Measurements from ENCODE around the gene PPP1R37.

Gene PPP1R37

DNA sequence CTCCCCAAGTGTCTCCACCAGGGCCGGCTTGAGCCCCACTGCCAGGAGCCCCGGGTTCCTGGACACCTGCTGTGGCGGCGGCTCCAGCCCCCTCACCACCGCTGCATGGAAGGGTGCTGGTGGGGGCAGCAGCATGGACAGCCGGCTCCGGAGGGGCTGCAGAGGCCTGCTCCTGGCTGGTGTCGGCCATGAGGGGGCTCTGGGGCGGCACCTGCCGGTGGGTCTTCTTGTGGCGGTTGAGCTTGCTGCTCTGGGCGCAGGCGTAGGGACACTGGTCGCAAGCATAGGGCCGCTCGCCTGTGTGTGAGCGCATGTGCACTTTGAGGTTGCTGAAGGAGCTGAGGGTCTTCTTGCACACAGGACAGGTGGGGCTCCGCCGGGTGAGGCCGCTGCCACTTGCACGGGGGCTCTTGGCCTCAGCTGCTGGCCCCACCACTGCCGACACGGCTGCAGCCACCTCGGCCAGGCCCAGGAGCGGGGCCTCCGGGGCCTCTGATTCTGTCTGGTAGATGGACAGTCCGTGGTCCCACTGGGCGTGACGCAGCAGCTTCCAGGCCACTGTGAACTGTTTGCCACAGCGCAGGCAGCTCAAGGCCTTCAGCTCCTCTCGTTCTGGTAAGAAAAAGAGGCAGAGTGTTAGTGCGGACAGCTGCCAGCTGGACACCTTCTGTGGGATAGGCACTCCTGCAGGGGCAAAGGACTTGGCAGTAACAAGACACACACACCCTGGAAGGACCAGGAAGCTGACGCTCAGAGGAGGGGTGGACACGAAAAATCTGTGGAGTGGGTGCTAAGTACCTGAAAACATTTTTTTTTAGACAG, 20.8 kb upstream of the PPP1R37 start:
- DNase-seq = no peak

DNA sequence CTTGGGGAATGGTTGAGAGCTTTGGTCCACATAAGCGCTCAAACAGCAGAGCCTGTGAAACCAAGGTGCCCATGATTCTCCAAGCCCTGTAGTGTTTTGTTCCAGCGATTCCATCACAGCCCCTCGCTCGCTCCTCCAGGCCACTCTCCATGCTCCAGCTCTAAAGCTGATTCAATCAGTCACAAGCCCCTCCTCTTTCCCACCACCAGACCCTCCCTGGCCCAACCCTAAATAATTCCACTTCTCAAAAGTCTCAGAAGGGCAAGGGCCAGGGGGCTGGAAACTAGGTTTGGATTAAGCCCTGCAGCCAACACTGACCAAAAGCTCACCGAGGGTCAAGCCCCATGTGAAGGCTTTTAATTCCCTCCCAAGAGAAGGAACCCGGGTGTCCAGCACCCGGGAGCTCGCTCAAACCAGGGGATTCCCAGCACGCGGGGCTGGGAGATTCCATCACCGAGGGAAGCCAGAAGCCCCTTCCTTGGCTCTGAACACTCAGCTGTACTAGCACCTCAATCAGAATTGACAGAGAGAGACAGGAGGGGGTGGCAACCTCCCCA, 18.2 kb upstream of the PPP1R37 start:
- DNase-seq = no peak

DNA sequence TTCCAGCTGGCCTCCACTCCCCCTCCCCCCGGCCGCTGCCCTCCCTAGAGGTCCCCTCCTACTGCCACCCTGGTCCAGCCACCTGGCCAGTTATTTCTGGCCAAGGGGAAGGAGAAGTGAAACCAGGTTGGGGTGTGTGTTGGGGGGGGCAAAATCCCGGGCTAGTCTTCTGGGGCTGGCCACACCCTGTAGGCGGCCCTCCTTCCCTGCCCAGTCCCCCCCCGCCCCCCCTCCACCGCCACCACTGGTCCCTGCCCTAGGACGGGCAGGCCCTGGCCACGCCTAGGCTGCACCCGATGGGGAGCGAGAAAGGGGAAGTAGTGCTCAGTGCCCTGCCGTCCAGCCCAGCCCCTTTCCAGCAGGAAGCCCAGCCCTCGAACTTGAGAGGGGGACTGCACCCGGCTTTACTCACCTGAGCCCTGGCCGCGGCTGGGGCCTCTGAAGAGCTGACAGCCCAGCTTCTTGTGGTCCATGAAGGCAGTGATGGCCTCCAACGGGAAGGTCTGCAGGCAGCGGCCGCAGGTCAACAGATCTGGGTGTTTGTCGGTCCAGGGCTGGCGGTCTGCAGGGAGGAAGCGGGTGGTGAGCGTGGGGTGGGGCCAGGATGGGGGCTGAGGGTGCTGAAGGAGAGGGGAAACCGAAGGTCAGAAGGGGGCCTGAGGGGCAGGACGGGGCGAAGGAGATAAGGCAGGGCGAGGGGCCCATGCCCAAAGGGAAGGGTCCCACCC, 17.5 kb upstream of the PPP1R37 start:
- peak; percentile 76 for DNase-seq

DNA sequence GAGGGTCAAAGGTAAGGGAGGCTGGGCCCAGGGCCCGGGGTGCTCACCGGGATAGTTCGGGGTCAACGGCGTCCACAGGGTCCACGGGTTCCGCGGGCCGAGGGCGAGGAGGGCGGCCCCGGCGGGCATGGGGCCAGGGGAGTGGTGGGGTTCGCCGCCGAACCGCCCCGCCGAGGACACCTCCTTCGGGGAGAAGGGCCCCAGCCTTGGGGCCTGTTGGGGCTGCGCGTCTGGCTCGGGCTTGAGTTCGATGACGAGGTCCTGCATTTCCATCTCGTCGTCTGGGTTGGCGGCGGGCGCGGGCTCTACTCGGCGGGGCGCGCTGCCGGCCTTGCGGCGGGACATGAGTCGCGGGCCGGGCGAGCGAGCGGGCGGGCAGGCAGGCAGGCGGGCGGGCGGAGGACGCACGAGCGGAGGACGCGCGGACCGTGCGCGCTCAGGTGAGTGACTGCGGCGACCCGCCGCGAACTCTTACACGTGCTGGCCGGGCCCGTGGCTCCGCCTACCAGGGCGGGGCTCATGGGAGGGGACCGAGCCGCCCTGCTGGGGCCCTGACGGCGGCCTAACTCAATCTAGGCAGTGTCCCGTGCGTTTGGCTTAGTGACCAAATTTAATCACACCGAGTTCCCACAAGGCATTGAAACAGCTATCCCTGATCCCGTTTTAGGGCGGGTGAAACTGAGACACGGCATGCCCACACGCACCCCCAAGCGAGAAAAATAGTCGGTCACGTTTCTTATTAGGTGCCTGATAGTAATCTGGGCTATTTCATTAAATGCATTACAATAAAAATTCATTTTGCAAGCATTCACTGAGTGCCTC, 16.7 kb upstream of the PPP1R37 start, which contains the start of gene ZNF296:
Gene ZNF296, minus strand, starts transcription at position 450 of the 822 bp plus-strand sequence. Its CDS starts 105 bp downstream, at position 345.
- DNase-seq = peak; percentile 93

DNA sequence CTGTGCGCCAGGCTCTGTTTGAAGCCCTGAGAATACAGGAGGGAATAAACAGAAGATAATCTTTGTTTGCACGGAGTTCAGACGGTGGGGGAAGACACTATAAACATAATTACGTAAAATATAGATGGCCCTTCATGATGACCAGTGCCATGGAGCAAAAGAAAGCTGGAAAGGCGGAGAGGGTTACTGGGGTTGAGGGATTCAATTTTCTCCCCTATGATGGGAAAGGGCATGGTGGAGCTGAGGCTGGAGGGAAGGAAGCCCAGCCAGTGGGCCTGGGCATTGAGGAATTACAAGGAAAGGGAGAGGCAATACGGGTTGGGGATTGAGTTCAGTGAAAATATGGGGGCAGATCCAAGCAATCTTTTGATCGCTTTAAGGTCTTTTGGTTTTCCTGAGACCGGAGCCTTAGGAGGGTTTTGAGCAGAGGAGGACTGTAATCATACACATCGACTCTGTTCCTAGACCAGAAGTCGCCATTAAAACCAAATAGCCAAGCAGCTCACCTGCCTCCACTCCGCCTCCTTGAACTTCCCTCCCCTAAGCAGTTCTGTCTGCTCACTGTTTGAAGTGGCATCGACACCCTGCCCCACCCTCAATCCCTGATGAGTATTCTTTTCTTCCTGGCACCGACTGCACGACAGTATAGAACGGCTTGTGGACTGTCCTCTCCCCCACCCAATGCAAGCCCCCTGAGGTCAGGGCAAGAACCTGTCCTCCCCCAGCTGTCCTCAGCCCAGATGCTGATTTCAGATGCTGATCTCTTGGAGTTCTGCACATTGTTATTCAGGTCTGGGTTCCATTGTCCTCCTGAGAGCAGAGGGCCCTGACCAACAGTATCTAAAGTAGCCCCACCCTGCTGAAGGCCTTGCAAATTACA, 15.9 kb upstream of the PPP1R37 start:
- DNase-seq = no peak

DNA sequence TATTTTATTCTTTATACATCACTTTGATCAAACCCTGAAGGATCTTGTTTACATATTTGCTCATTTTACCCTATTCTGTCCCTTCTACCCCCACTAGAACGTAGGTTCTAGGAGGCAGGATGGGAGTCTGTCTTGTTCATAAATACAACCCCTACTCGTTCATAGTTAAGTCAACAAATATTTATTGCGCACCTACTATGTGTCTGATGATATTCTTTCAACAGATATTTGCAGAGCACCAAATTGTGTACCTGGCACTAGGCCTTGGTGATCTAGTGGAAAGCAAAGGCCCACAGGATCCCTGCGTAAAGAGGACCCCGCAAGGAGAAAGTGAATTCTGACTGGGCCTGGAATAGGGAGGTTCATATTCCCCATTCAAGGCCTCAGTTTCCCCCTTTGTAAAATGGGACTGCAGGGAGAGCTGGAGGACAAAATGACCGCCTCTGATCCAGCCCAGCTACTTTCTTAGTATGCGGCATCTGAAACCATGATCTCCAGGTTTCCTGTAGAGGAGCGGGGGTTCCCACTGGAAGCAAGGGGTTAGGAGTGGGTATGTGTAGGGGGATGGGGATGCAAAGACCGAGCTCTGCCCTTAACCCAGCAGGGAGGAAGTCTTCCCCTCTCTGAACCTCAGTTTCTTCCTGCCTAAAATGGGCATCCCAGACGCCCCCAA, 14.5 kb upstream of the PPP1R37 start:
- no peak for DNase-seq

DNA sequence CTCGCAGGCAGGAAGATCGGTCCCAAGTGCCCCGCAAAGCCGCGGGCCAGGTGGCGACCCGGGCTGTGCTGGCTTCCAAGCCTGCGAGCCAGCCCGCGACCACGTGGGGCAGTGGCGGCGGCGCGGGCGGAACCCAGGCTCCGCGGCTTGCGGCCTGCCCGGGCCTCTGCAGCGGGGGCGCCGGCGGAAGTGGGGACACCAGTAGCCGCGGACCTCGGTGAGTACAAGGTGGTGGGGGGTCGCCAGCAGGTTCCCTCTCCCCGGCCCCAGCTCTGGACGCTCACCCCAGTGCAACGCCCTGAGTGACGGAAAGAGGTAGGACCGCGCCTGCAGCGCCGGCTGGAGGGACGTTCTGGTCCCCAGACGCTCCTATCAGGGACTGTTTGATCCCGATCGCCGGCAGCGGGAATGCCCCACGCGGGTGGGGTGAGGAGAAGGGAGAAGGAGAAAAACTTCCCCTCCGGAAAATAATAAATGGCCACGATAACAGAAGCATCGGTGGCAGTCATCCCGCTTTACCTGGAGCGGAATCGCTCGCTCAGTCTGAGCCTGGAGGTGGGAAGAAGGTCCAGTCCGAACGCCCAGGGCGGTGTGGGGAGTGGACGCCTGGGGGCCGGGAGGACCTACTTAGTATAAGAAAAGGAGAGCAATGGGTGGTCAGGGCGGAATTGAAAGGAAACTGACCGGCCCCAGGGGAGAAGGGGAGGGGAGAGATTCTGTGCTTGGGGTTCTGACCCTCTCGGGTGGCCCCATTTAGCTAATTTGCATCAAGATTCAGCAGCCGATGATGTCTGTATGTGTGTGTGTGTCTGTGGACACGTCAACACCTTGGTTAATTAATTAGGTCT, 13.7 kb upstream of the PPP1R37 start, which contains the start of gene GEMIN7:
Gene GEMIN7, plus strand, starts transcription at position 198 of the 848 bp plus-strand sequence. CDS start 10,855 bp downstream, outside the sequence.
- DNase-seq = peak; percentile 93

DNA sequence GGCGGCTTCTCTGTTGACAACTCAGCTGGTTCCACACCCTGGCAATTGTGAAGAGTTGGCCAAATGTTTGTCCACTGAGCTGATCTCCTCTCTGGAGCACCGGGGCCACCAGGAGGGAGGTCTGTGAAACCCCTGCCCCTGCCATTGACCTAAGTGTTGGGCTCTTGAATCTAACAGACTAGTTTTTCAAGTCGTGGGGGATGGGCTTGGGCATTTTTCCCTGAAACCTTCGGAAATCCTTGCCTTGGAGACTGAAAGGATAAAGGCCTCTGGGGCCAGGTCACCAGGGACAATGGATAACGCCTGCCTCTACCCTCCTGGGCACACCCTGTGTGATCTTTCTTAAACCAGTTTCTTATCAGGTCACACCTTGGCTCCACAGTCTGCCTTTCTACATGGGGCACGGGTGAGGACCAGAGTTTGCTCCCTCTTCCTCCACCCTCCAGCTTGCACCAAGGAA, 13.0 kb upstream of the PPP1R37 start:
- DNase-seq = no peak

DNA sequence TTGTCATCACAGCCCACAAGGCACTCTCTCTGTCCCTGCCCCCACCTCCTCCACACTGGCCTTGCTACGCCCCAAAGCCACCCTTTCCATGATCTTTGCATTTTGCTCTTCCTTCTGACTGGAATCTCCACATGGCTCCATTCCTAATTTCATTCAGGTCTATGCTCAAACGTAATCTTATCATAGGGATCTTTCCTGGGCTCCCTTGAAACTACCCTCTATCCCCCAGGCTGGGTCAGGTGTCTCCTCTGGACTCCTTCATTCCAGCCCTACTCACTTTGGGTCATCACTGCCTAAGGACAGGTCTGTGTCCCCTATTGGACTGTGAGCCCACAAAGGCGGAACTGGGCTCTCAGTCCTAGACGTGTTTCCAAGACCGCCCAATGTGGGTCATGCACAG, 10.8 kb upstream of the PPP1R37 start:
- DNase-seq = no peak

DNA sequence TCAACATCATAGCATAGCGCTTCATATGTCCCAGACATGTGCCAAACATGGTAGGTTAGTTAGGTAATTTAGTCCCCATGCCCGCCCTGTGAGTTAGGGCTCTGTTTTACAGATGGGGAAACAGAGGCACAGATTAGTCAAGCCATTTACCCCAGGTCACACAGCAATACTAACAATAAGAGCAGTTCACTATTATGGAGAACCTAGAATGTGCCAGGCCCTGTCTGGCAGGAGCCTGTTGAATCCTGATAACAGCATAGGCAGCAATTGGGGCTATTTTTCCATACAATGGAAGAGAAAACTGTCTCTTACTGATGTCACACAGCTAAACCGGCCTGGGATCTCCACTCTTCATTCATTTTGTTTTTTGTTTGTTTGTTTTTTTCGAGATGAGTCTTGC, 6.5 kb upstream of the PPP1R37 start:
- no peak for DNase-seq

DNA sequence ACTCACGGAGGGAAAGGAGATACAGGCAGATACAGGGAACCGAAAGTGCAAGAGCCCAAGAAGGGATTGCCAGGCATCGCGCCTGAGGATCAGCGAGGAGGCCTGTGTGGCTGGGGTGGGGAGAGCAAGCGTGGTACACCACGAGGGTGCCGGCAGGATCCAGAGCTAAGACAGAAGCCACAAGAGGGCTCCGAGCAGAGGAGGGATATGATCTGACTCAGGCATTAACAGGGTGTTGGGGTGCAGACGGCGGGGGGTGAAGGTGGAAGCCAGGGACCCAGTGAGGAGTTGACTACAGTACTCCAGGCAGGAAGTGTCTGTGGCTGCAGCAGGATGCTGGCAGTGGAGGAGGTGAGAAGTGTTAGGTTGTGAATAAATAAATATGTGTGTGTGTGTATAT, 5.4 kb upstream of the PPP1R37 start:
- peak; percentile 74 for DNase-seq

DNA sequence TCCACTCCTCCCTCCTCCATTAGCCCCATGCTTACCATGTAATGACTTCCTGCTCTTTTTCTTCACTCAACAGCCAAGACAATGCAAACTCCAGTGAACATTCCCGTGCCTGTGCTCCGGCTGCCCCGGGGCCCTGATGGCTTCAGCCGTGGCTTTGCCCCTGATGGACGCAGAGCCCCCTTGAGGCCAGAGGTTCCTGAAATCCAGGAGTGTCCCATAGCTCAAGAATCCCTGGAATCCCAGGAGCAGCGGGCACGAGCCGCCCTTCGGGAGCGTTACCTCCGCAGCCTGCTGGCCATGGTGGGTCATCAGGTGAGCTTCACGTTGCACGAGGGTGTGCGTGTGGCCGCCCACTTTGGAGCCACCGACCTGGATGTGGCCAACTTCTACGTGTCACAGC, 2.9 kb upstream of the PPP1R37 start:
- DNase-seq = no peak

DNA sequence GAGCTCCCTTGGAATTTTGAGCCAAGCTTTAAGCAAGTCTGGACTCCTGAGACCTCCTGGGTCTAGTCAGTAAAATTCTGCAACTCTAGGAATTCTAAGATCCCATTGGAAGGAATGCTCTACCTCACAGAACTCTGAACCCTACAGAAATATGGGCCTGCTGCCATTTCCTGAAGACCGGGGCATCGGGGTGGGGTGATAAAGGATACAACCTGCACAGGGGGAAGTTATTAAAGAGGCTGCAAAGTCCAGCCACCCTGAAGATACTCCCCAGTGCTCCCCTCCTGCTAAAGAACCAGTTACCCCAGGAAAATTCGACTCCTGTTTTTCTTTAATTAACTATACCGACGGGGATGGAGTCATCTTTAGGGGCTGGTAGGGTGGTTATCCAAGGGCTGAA, 2.4 kb upstream of the PPP1R37 start:
- no peak for DNase-seq

DNA sequence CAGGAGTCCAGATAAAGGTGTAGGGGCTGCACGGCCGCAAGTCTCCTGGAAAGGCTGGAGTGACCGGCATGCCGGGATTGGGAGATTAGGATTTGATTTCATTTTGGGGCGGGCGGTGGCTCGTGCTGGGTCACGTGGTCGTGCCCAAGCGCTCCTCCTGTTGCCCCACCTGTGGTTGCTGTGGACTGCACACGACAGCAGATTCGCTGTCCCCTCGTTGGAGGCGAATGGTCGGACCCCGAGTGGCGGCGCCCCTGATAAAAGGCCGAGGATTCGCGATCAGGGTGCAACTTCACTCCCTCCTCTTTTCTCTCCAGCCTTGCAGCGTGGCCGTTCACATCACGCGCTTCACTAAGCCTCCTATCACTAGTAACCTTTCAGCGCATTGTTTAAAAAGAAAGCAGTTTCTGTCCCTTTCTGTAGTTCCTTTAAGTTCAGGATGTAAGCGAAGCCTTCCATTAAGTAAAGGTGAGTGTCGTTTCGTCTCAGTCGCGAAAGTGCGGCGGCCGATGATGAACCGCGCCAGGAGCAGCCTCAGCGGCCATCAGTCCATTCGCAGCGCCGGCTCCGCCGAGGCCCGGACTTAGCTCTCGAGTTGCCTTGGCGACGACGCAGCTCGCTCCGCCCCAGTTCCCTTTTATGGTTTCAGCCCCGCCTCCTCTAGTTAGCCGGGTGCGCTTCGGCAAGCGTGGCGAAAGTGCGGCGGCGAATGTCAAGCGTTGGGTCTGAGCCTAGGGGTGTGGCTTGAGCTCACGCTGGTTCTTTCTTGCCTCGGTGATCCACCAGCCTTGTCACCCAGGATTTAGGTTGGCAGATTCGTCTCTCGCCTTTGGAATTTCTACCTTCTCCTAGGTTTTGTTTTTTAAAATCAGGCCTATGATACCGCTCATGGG, 1.7 kb upstream of the PPP1R37 start:
- peak; percentile 99 for DNase-seq

DNA sequence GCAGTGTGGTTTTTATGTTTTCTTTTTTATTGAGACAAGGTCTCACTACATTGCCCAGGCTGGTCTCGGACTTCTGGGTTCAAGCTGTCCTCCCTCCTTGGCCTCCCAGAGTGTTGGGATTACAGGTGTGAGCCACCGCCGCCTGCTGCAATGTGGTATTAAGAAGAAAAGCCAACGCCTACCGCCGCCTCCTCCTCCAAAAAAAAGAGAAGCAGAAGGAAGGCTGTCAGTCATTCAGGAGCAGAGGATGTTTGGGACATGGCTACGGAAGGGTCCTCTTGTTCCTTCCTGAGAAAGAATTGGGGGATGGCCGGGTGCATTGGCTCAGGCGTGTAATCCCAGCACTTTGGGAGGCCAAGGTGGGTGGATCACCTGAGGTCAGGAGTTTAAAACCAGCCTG, 1.2 kb downstream of the PPP1R37 start:
- DNase-seq = no peak

DNA sequence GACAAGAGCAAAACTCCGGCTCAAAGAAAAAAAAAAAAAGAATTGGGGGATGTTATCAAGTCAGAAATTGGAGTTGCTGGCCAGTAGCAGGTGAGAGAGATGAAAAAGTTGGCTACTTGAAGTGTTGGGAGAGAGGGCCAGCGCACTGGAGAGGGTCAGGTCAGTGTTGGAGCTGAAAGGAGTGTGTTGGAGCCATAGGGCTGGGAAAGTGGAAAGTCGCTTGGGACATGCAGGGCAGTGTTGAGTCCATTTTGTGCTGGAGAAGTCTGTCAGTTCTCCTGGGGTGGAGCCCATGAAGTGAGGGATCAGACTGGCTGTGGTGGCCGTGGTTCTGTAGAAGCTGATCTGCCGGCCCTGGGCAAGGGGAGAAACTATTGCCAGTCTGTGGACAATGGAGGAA, 1.7 kb downstream of the PPP1R37 start:
- no peak for DNase-seq

DNA sequence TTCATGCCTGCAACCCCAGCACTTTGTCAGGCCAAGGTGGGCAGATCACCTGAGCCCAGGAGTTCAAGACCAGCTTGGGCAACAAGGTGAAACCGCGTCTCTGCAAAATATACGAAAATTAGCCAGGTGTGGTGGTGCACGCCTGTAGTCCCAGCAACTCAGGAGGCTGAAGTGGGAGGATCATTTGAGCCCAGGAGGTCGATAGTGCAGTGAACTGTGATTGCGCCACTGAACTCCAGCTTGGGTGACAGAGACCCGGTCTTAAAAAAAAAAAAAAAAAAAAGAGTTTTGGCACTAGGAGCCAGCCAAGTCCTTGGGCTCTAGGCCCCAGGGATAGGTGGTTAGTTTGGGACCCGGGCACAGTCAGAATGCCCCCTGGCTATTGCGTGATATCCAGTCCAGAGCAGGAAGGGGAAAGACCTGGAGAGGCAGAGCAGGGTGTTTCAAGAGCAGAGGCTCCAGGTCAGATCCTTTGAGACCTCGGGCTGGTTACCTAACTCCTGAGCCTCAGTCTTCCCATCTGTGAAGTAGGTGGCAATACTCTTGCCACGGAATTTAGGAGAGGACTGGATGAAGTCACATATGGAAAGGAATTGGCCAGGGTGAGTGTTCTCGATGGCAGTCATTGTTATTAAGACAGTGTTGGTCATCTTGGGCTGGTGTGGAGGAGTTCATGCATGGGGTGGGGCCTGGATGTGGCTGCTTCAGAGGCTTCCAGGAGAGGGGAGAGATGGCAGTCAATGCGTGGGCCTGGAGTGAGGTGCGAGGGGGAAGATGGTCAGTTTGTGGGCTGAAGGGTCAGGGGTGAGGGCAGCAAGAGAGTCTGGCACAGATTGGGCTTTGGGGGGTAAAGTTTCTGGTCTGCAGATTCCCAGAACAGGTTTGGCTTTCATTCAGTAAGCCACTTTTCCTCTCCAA, 2.8 kb downstream of the PPP1R37 start:
- DNase-seq = no peak

DNA sequence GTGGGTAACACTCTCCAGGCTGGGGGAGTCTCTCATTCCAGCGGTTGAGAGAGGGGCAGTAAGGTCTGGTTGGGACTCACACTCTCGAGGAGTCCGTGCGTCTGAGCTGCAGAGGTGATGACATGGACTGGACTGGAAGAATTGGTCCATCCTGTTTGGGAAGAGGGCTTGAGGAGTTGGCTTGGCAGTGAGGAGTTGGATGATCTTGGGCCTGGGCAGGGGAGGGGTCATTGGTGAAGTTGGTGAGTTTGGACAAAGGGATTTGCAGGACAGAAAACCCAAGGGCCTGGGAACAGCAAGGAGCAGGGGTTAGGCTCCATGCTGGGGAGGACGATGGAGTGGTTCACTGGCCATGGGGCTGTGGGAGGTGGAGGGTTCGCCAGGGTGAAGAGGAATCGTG, 3.7 kb downstream of the PPP1R37 start:
- DNase-seq = no peak
